ENCODE measurements around the gene ARL13B. TPM values are rescaled to one million over a fixed set of nuclear protein-coding genes. Genes with fewer than 3 reads are reported as not detected.
"Not testable (repeated sequence)": the region's sequence is repeated elsewhere in the genome, so short reads cannot be mapped to it uniquely, and the experiment has no call there.

ARL13B gene
- polyA plus RNA-seq, 1 of the 3 experiments (the other 2 are of a cell fraction) = 4.9 TPM

- Histone ChIP-seq H3K36me3 (replicated peaks in 1 of 2; ENCODE audit: control insufficient read depth in 1 of 2, insufficient read depth in 2 of 2, low read length in 1 of 2) (no peaks in the 10 kb centered on the region), H3K4me2 (no peak overlapping the region), H3K27me3 (ENCODE audit: insufficient read depth) (no peaks in the 10 kb centered on the region), H3K9me3 (no peaks in the 10 kb centered on the region), H3K4me3 (ENCODE audit: low read depth in 2 of 2, low read length in 1 of 2) (no peak overlapping the region), H3K27ac (ENCODE audit: low read depth in 2 of 2, low read length in 1 of 2) (no peak overlapping the region), H3K9me2 (no peaks in the 10 kb centered on the region), H2AFZ (ENCODE audit: low read depth) (no peak overlapping the region), H3K9ac (no peak overlapping the region), H3K4me1 (ENCODE audit: control insufficient read depth in 1 of 2, insufficient read depth in 2 of 2, low read depth in 1 of 2, low read length in 1 of 2) (no peaks in the 10 kb centered on the region), H3K79me2 (ENCODE audit: insufficient read depth) (no peaks in the 10 kb centered on the region), H4K20me1 (ENCODE audit: insufficient read depth) (no peaks in the 10 kb centered on the region), H3F3A (replicated peaks; ENCODE audit: insufficient read depth) (no peaks in the 10 kb centered on the region)
- ChIA-PET POLR2A (no interaction called here), CTCF (interaction anchor here (1.4 kb wide), 1 partner anchor 13 kb away, joined by 6 read pairs; no protein-coding TSS in a partner anchor)
- TF ChIP-seq, protein P1, sequence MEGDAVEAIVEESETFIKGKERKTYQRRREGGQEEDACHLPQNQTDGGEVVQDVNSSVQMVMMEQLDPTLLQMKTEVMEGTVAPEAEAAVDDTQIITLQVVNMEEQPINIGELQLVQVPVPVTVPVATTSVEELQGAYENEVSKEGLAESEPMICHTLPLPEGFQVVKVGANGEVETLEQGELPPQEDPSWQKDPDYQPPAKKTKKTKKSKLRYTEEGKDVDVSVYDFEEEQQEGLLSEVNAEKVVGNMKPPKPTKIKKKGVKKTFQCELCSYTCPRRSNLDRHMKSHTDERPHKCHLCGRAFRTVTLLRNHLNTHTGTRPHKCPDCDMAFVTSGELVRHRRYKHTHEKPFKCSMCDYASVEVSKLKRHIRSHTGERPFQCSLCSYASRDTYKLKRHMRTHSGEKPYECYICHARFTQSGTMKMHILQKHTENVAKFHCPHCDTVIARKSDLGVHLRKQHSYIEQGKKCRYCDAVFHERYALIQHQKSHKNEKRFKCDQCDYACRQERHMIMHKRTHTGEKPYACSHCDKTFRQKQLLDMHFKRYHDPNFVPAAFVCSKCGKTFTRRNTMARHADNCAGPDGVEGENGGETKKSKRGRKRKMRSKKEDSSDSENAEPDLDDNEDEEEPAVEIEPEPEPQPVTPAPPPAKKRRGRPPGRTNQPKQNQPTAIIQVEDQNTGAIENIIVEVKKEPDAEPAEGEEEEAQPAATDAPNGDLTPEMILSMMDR (IDR thresholded peaks at IDR 0.05) = no peak
- TF ChIP-seq, protein P2, sequence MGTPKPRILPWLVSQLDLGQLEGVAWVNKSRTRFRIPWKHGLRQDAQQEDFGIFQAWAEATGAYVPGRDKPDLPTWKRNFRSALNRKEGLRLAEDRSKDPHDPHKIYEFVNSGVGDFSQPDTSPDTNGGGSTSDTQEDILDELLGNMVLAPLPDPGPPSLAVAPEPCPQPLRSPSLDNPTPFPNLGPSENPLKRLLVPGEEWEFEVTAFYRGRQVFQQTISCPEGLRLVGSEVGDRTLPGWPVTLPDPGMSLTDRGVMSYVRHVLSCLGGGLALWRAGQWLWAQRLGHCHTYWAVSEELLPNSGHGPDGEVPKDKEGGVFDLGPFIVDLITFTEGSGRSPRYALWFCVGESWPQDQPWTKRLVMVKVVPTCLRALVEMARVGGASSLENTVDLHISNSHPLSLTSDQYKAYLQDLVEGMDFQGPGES (IDR thresholded peaks at IDR 0.05; ENCODE audit: low read depth, low read length) = no peak
- TF ChIP-seq USF2 (IDR thresholded peaks at IDR 0.05; ENCODE audit: borderline replicate concordance, low read depth, low read length) (no peak), RCOR1 (IDR thresholded peaks at IDR 0.05; ENCODE audit: low read length) (no peak), EZH2phosphoT487 (IDR thresholded peaks at IDR 0.05; ENCODE audit: borderline replicate concordance, low read depth) (no peak), YY1 (IDR thresholded peaks at IDR 0.05; ENCODE audit: low read depth) (no peak), EP300 (IDR thresholded peaks at IDR 0.05; ENCODE audit: borderline replicate concordance in 1 of 2, low read depth in 1 of 2, low read length in 1 of 2) (no peak), SIN3A (IDR thresholded peaks at IDR 0.05; ENCODE audit: borderline replicate concordance, low read depth, low read length) (no peak), TEAD4 (IDR thresholded peaks at IDR 0.05; ENCODE audit: borderline replicate concordance, insufficient read depth) (no peak), RAD21 (IDR thresholded peaks at IDR 0.05; ENCODE audit: low read length) (no peak), CHD2 (IDR thresholded peaks at IDR 0.05; ENCODE audit: low read length, partially characterized antibody) (no peak), GABPA (IDR thresholded peaks at IDR 0.05; ENCODE audit: low read depth) (no peak), USF1 (IDR thresholded peaks at IDR 0.05; ENCODE audit: borderline replicate concordance, low read depth) (no peak)
- WGBS (ENCODE audit: low lambda C conversion rate) = 60% methylated on average over 3 of the region's 3 CpGs
- DNase-seq = no peak
Observed at GRCh38 chr3:93962798-93963197, 17.2 kb upstream of the ARL13B start.

DNA sequence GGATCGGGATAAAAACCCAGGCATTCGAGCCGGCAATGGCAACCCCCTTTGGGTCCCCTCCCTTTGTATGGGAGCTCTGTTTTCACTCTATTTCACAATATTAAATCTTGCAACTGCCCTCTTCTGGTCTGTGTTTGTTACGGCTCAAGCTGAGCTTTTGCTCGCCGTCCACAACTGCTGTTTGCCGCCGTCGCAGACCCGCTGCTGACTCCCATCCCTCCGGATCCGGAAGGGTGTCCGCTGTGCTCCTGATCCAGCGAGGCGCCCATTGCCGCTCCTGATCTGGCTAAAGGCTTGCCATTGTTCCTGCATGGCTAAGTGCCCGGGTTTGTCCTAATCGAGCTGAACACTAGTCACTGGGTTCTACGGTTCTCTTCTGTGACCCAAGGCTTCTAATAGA lies 14.8 kb upstream of the ARL13B start:
- H3K9ac ChIP-seq; H3K27ac ChIP-seq (ENCODE audit: low read depth in 2 of 2, low read length in 1 of 2); H4K20me1 ChIP-seq (ENCODE audit: insufficient read depth); H3K4me3 ChIP-seq (ENCODE audit: low read depth in 2 of 2, low read length in 1 of 2); H3K9me2 ChIP-seq; H3K27me3 ChIP-seq (ENCODE audit: insufficient read depth); H3K9me3 ChIP-seq; H3K4me2 ChIP-seq; DNase-seq; H2AFZ ChIP-seq (ENCODE audit: low read depth); H3F3A ChIP-seq (replicated peaks; ENCODE audit: insufficient read depth); H3K36me3 ChIP-seq (replicated peaks in 1 of 2; ENCODE audit: control insufficient read depth in 1 of 2, insufficient read depth in 2 of 2, low read length in 1 of 2); H3K79me2 ChIP-seq (ENCODE audit: insufficient read depth); H3K4me1 ChIP-seq (ENCODE audit: control insufficient read depth in 1 of 2, insufficient read depth in 2 of 2, low read depth in 1 of 2, low read length in 1 of 2); CTCF ChIA-PET: not testable (repeated sequence)
- WGBS (ENCODE audit: low lambda C conversion rate) = 91% methylated on average over 19 of the region's 19 CpGs
- POLR2A ChIA-PET = interaction anchor here (1.1 kb wide), 1 partner anchor 9 kb away, joined by 3 read pairs; the partner anchor contains the start of gene PROS1

Measured in SK-N-SH (cell line).